IMR-90 (cell line): Measurements from ENCODE around the gene DIP2B. TPM values are rescaled to one million over a fixed set of nuclear protein-coding genes. Genes with fewer than 3 reads are reported as not detected.

Experiments used
- ATAC-seq: fragments of 200-7000 bp; cut with Tn5 transposase; 2 replicates; pipeline ENCODE4 v1.9.1; 2020; ENCODE audit warnings: low read depth, mild to moderate bottlenecking, moderate library complexity
- BruUV-seq: library from RNA; stranded (reverse); fragments of 400-500 nt; replicated peaks from 2 replicates; lab custom pipeline; 2021; lab: Mats Ljungman, UMichigan
- CTCF ChIA-PET: fragments of 300-600 bp; formaldehyde crosslinking; extraction: SDS; loops from one replicate; lab custom pipeline; 2021; ENCODE audit warnings: antibody characterized with exemption; lab: Yijun Ruan, JAX
- POLR2A ChIA-PET: fragments of 300-600 bp; sonication (Branson Sonifier 250); formaldehyde crosslinking; loops from one replicate; lab custom pipeline; 2022; ENCODE audit warnings: antibody characterized with exemption; ENCODE audit not compliant: unreplicated experiment; lab: Charles Lee
- DNase-seq: peaks from one replicate; pipeline ENCODE4 v3.0.0; 2013
- H2AFZ ChIP-seq: replicated peaks from 2 replicates; pipeline ENCODE3; 2013; ENCODE audit warnings: low read length, mild to moderate bottlenecking; ENCODE audit not compliant: poor library complexity
- H2AK5ac ChIP-seq: 2 replicates; pipeline ENCODE4 v1.6.1; 2013; ENCODE audit warnings: low read depth, low read length, inconsistent platforms
- H2AK9ac ChIP-seq: replicated peaks from 2 replicates; pipeline ENCODE3; 2013; ENCODE audit warnings: mild to moderate bottlenecking, low read depth, low read length, moderate library complexity; ENCODE audit not compliant: poor library complexity
- H2BK120ac ChIP-seq: 2 replicates; pipeline ENCODE4 v1.6.1; 2013; ENCODE audit warnings: low read depth, low read length, inconsistent platforms
- H2BK15ac ChIP-seq: 3 replicates; pipeline ENCODE4 v1.6.1; 2013; ENCODE audit warnings: low read depth, low read length, inconsistent platforms
- H2BK20ac ChIP-seq: 2 replicates; pipeline ENCODE4 v1.6.1; 2013; ENCODE audit warnings: low read depth, mild to moderate bottlenecking, inconsistent platforms, low read length, moderate library complexity
- H2BK5ac ChIP-seq: 2 replicates; pipeline ENCODE4 v1.6.1; 2013; ENCODE audit warnings: mild to moderate bottlenecking, low read depth, low read length, inconsistent platforms; ENCODE audit not compliant: poor library complexity, severe bottlenecking
- H3K14ac ChIP-seq: replicated peaks from 2 replicates; pipeline ENCODE4 v1.6.1; 2013; ENCODE audit warnings: low read depth, low read length, inconsistent platforms
- H3K18ac ChIP-seq: 2 replicates; pipeline ENCODE4 v1.6.1; 2013; ENCODE audit warnings: low read depth, low read length, control low read depth
- H3K23ac ChIP-seq: 2 replicates; pipeline ENCODE4 v1.6.1; 2013; ENCODE audit warnings: low read depth, low read length, inconsistent platforms
- H3K27ac ChIP-seq: 2 replicates; pipeline ENCODE4 v1.5.1; 2013; ENCODE audit warnings: mild to moderate bottlenecking, control low read depth, low read length; ENCODE audit not compliant: insufficient read depth
- H3K27me3 ChIP-seq: 2 replicates; pipeline ENCODE4 v1.6.1; 2013; ENCODE audit warnings: low read length; ENCODE audit not compliant: control insufficient read depth, insufficient read depth
- H3K36me3 ChIP-seq: 2 replicates; pipeline ENCODE4 v1.6.1; 2013; ENCODE audit warnings: low read length, mixed read lengths; ENCODE audit not compliant: control insufficient read depth, insufficient read depth
- H3K4ac ChIP-seq: 2 replicates; pipeline ENCODE4 v1.6.1; 2013; ENCODE audit warnings: low read depth, low read length, inconsistent platforms
- H3K4me1 ChIP-seq: 2 replicates; pipeline ENCODE4 v1.6.1; 2013; ENCODE audit warnings: low read length, mixed read lengths; ENCODE audit not compliant: control insufficient read depth, insufficient read depth
- H3K4me2 ChIP-seq: 2 replicates; pipeline ENCODE4 v1.6.1; 2013; ENCODE audit warnings: low read depth, mild to moderate bottlenecking, control low read depth, low read length, moderate library complexity
- H3K4me3 ChIP-seq: 2 replicates; pipeline ENCODE4 v1.5.1; 2013; ENCODE audit warnings: low read depth, mild to moderate bottlenecking, control low read depth, low read length, moderate library complexity; ENCODE audit not compliant: insufficient read depth
- H3K56ac ChIP-seq: 2 replicates; pipeline ENCODE4 v1.6.1; 2013; ENCODE audit warnings: low read length, inconsistent platforms; ENCODE audit not compliant: insufficient read depth; ENCODE audit errors: extremely low read depth
- H3K79me1 ChIP-seq, 2 experiments: 2 replicates each; pipeline ENCODE4 v1.6.1; 2013; ENCODE audit warnings: low read length in 2 of 2, inconsistent platforms in 1 of 2, low read depth in 1 of 2
- H3K9ac ChIP-seq: 2 replicates; pipeline ENCODE4 v1.6.1; 2013; ENCODE audit warnings: low read depth, low read length, control low read depth
- H3K9me1 ChIP-seq: 2 replicates; pipeline ENCODE4 v1.6.1; 2013; ENCODE audit warnings: low read length, inconsistent platforms; ENCODE audit not compliant: insufficient read depth
- H3K9me3 ChIP-seq: 2 replicates; pipeline ENCODE4 v1.6.1; 2013; ENCODE audit warnings: low read length; ENCODE audit not compliant: control insufficient read depth, insufficient read depth
- H4K20me1 ChIP-seq: 2 replicates; pipeline ENCODE4 v1.6.1; 2013; ENCODE audit warnings: low read length, inconsistent platforms; ENCODE audit not compliant: insufficient read depth
- H4K5ac ChIP-seq: 2 replicates; pipeline ENCODE4 v1.6.1; 2013; ENCODE audit warnings: mild to moderate bottlenecking, low read depth, low read length, control low read depth
- H4K8ac ChIP-seq, 2 experiments: 2 replicates each; pipeline ENCODE4 v1.6.1; 2013; ENCODE audit warnings: low read depth in 2 of 2, low read length in 2 of 2, control low read depth in 1 of 2, inconsistent platforms in 1 of 2
- H4K91ac ChIP-seq: 2 replicates; pipeline ENCODE4 v1.6.1; 2013; ENCODE audit warnings: low read depth, low read length, inconsistent platforms; ENCODE audit not compliant: insufficient read depth
- CEBPB ChIP-seq: IDR thresholded peaks from 2 replicates; pipeline ENCODE4 v1.6.1; 2012; ENCODE audit warnings: low read depth, low read length, improper control_type of control experiment
- CHD1 ChIP-seq: IDR thresholded peaks from 2 replicates; pipeline ENCODE4 v1.6.1; 2012; ENCODE audit warnings: low read depth, low read length, improper control_type of control experiment
- FOS ChIP-seq: fragments of 150-350 bp; IDR thresholded peaks from 2 replicates; pipeline ENCODE4 v1.6.1; 2016; ENCODE audit warnings: low read depth, low read length
- MAZ ChIP-seq: IDR thresholded peaks from 2 replicates; pipeline ENCODE4 v1.6.1; 2012; ENCODE audit warnings: low read depth, mild to moderate bottlenecking, low read length, improper control_type of control experiment, moderate library complexity, borderline replicate concordance
- MXI1 ChIP-seq: IDR thresholded peaks from 2 replicates; pipeline ENCODE4 v1.6.1; 2012; ENCODE audit warnings: low read depth, mild to moderate bottlenecking, low read length, moderate library complexity, borderline replicate concordance
- NFE2L2 ChIP-seq: fragments of 150-350 bp; IDR thresholded peaks from 2 replicates; pipeline ENCODE4 v1.6.1; 2016; ENCODE audit warnings: low read depth, mild to moderate bottlenecking, low read length
- POLR2A ChIP-seq: IDR thresholded peaks from 2 replicates; pipeline ENCODE4 v1.6.1; 2012; ENCODE audit warnings: mild to moderate bottlenecking, low read depth, low read length
- RAD21 ChIP-seq: IDR thresholded peaks from 2 replicates; pipeline ENCODE4 v1.6.1; 2012; ENCODE audit warnings: low read length, improper control_type of control experiment
- RCOR1 ChIP-seq: IDR thresholded peaks from 2 replicates; pipeline ENCODE4 v1.6.1; 2012; ENCODE audit warnings: mild to moderate bottlenecking, low read length, improper control_type of control experiment; ENCODE audit not compliant: insufficient replicate concordance
- SMC3 ChIP-seq: fragments of 150-350 bp; IDR thresholded peaks from 2 replicates; pipeline ENCODE4 v1.6.1; 2016; ENCODE audit warnings: low read depth, mild to moderate bottlenecking, antibody characterized with exemption, low read length, moderate library complexity
- WGBS, 2 experiments: methylation state at CpG; one replicate each; pipeline versions ENCODE4 v1.1.5 to v1.1.7; 2013; ENCODE audit warnings: missing lambda C conversion rate in 2 of 2; ENCODE audit not compliant: insufficient read length in 1 of 2; ENCODE audit errors: extremely low coverage in 2 of 2; 5-methylcytosine and 5-hydroxymethylcytosine counted together
- dilution Hi-C: fragments of 300-500 bp; cut with HindIII; formaldehyde crosslinking; loops from one replicate; pipeline ENCODE4 v1.14.3; 2018; ENCODE audit warnings: low sequenced_read_pairs; ENCODE audit not compliant: unreplicated experiment
- in situ Hi-C: fragments of 300-500 bp; cut with MboI; formaldehyde crosslinking; loops from 3 replicates; pipeline ENCODE4 v1.14.3; 2019; ENCODE audit warnings: low sequenced_read_pairs, inconsistent platforms, mixed read lengths
- intact Hi-C: fragments of 100-400 bp; cut with micrococcal nuclease; formaldehyde crosslinking; loops from 2 replicates; pipeline ENCODE4 v1.10.0; 2022
- polyA plus RNA-seq, 3 experiments: library from polyadenylated mRNA; depleted of rRNA; stranded (reverse); fragments of >200 nt; gene quantifications; 2 replicates each; pipeline ENCODE4 v1.2.3, GENCODE V29; 2012; ENCODE audit warnings: low replicate concordance in 1 of 3
- total RNA-seq: library from RNA; depleted of rRNA; stranded (reverse); fragments of >200 nt; gene quantifications from 2 replicates; pipeline ENCODE4 v1.2.3, GENCODE V29; 2012
- TF ChIP-seq, protein P1 (sequence below): fragments of 150-350 bp; IDR thresholded peaks from 2 replicates; pipeline ENCODE4 v1.6.1; 2016; ENCODE audit warnings: low read depth, mild to moderate bottlenecking, low read length, moderate library complexity, borderline replicate concordance

DIP2B gene
- total and polyA plus RNA-seq, 2 of the 4 experiments (the other 2 are of a cell fraction) = 7.7 to 12.9 TPM

DNA sequence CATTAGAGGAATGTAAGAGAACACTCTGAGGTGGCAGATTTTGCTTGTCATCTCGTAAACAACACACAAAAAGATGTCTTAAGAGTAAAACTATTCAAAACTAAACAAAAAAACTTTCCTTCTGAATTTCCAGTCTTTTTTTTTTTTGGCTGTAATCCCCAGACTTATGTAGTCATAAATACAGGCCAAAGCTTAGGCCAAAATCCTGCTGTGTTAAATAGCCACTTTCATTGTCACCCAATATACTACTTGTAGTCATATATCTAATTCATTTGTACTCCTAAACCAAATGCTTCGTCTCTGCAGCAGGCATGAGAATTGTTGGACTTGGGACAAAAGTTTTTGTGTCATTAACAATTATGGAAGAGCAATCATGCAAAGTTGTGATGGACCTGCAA, 155.6 kb downstream of the DIP2B start:
- no peaks in the 10 kb centered on the region for H3K4me1 ChIP-seq
- DNase-seq = no peak
- 0 out of 2 replicates have a peak, but pooled peaks cover 4% of the 10 kb centered on the region for H4K20me1 ChIP-seq
- H2BK20ac ChIP-seq = no peak overlapping the region
- H4K5ac ChIP-seq = no peak overlapping the region
- intact Hi-C loops (no loop called here), dilution Hi-C loops (no loop called here), in situ Hi-C loops (no loop called here)
- H2BK15ac ChIP-seq = no peak overlapping the region
- ChIA-PET CTCF (interaction anchor here (0.8 kb wide), 1 partner anchor 17 kb away, joined by 3 read pairs; no protein-coding TSS in a partner anchor), POLR2A (no interaction called here)
- no peak overlapping the region for H3K14ac ChIP-seq
- no peak overlapping the region for H2BK5ac ChIP-seq
- no peak overlapping the region for H2AK9ac ChIP-seq
- no peak overlapping the region for H3K4ac ChIP-seq
- H3K79me1 ChIP-seq = peaks cover 2 to 18% of the 10 kb centered on the region in 2 experiments; a peak in 2 of 4 replicates
- H2AK5ac ChIP-seq = no peak overlapping the region
- no peaks in the 10 kb centered on the region for H3K27me3 ChIP-seq
- no CpG with 5 or more reads among the region's 2 CpGs for WGBS, 2 experiments
- H3K9ac ChIP-seq = no peak overlapping the region
- no TSS peak for BruUV-seq
- H3K27ac ChIP-seq = no peak overlapping the region
- H3K56ac ChIP-seq = no peak overlapping the region
- no peak overlapping the region for H2BK120ac ChIP-seq
- no peak overlapping the region for H4K91ac ChIP-seq
- H4K8ac ChIP-seq = no peak overlapping the region
- no peak for TF ChIP-seq NFE2L2
- TF ChIP-seq RAD21 = no peak
- no peak for TF ChIP-seq RCOR1
- TF ChIP-seq SMC3 = no peak
- no peak for TF ChIP-seq FOS
- TF ChIP-seq CEBPB = no peak
- no peak for TF ChIP-seq MAZ
- TF ChIP-seq CHD1 = no peak
- TF ChIP-seq MXI1 = no peak
- TF ChIP-seq, protein P1, sequence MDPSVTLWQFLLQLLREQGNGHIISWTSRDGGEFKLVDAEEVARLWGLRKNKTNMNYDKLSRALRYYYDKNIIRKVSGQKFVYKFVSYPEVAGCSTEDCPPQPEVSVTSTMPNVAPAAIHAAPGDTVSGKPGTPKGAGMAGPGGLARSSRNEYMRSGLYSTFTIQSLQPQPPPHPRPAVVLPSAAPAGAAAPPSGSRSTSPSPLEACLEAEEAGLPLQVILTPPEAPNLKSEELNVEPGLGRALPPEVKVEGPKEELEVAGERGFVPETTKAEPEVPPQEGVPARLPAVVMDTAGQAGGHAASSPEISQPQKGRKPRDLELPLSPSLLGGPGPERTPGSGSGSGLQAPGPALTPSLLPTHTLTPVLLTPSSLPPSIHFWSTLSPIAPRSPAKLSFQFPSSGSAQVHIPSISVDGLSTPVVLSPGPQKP = no peak
- no peak for TF ChIP-seq POLR2A
- H3K23ac ChIP-seq = no peak overlapping the region; the same call in 1 of the 2 replicates
- no peak overlapping the region for H2AFZ ChIP-seq
- no peaks in the 10 kb centered on the region for H3K9me3 ChIP-seq
- no peaks in the 10 kb centered on the region for H3K36me3 ChIP-seq
- no peak overlapping the region for H3K4me2 ChIP-seq
- no peak overlapping the region for H3K4me3 ChIP-seq
- no peak for ATAC-seq
- no peaks in the 10 kb centered on the region; the same call in none of the 2 replicates for H3K9me1 ChIP-seq
- no peak overlapping the region for H3K18ac ChIP-seq
